ENCODE results near the gene U2AF1L4.

The U2AF1L4 gene

GRCh38 chr19:35739275-35740107 is 5.7 kb downstream of the U2AF1L4 start:
- H3K27ac ChIP-seq (ENCODE audit: low read length, poor library complexity, severe bottlenecking), result no peak overlapping the region
- WGBS, result 90% methylated on average over 26 of the region's 29 CpGs

GRCh38 chr19:35738887-35739229 is 6.4 kb downstream of the U2AF1L4 start:
- Histone ChIP-seq H3K18ac (ENCODE audit: low read depth in 1 of 2, low read length in 2 of 2) (no peak overlapping the region), H3K27me3 (ENCODE audit: control insufficient read depth in 1 of 2, insufficient read depth in 1 of 2, low read length in 2 of 2) (no peaks in the 10 kb centered on the region), H3K36me3 (ENCODE audit: control insufficient read depth in 1 of 2, insufficient read depth in 2 of 2, low read depth in 1 of 2, low read length in 2 of 2) (peaks cover 66 to 69% of the 10 kb centered on the region in 2 experiments), H2BK120ac (ENCODE audit: low read depth, low read length) (no peak overlapping the region), H3K14ac (ENCODE audit: low read length in 2 of 2) (no peak overlapping the region), H3K9me3 (ENCODE audit: control insufficient read depth, low read length) (no peaks in the 10 kb centered on the region), H3K27ac (ENCODE audit: low read length, poor library complexity, severe bottlenecking) (no peak overlapping the region), H2BK12ac (ENCODE audit: low read length in 2 of 2) (no peak overlapping the region), H2AK5ac (ENCODE audit: low read length, severe bottlenecking) (no peak overlapping the region), H4K91ac (ENCODE audit: low read length) (no peak overlapping the region), H2BK5ac (ENCODE audit: low read depth, low read length, poor library complexity, severe bottlenecking) (no peak overlapping the region), H3K23ac (ENCODE audit: low read length in 2 of 2) (no peak overlapping the region), H3K9ac (ENCODE audit: low read length) (no peak overlapping the region), H3K79me1 (replicated peaks; ENCODE audit: low read length, poor library complexity, severe bottlenecking) (peaks cover 27% of the 10 kb centered on the region), H3K4ac (ENCODE audit: low read depth in 1 of 2, low read length in 2 of 2) (no peak overlapping the region), H2BK15ac (ENCODE audit: low read depth, poor library complexity, severe bottlenecking) (no peak overlapping the region), H3K4me2 (ENCODE audit: low read length, poor library complexity, severe bottlenecking) (no peak overlapping the region), H3K4me3 (ENCODE audit: insufficient read depth in 1 of 2, low read depth in 1 of 2, low read length in 2 of 2) (no peak overlapping the region), H2AFZ (ENCODE audit: low read depth, low read length) (no peak overlapping the region), H4K8ac (ENCODE audit: low read length) (no peak overlapping the region), H3K4me1 (ENCODE audit: control insufficient read depth, insufficient read depth, low read depth, low read length) (peaks cover 13% of the 10 kb centered on the region)
- WGBS, result 97% methylated on average over 2 of the region's 2 CpGs
- DNase-seq, result no peak

More at GRCh38 chr19:35739275-35740107, 5.7 kb downstream of the U2AF1L4 start:
- no peak overlapping the region for H3K23ac ChIP-seq (ENCODE audit: low read length in 2 of 2)
- H2BK12ac ChIP-seq (ENCODE audit: low read length in 2 of 2), result no peak overlapping the region
- peak overlapping the region; percentile 83 for H3K4me2 ChIP-seq (ENCODE audit: low read length, poor library complexity, severe bottlenecking)
- H3K4me3 ChIP-seq (ENCODE audit: insufficient read depth in 1 of 2, low read depth in 1 of 2, low read length in 2 of 2), result peak overlapping the region; percentile 65 to 90
- no peak overlapping the region for H2BK5ac ChIP-seq (ENCODE audit: low read depth, low read length, poor library complexity, severe bottlenecking)
- no peak overlapping the region for H3K14ac ChIP-seq (ENCODE audit: low read length in 2 of 2)
- no peak overlapping the region for H4K91ac ChIP-seq (ENCODE audit: low read length)
- H2AFZ ChIP-seq (ENCODE audit: low read depth, low read length), result no peak overlapping the region
- no peak overlapping the region for H2BK120ac ChIP-seq (ENCODE audit: low read depth, low read length)
- peaks cover 29% of the 10 kb centered on the region for H3K79me1 ChIP-seq (replicated peaks; ENCODE audit: low read length, poor library complexity, severe bottlenecking)
- no peak for DNase-seq
- H3K18ac ChIP-seq (ENCODE audit: low read depth in 1 of 2, low read length in 2 of 2), result no peak overlapping the region
- H4K8ac ChIP-seq (ENCODE audit: low read length), result no peak overlapping the region
- H3K9ac ChIP-seq (ENCODE audit: low read length), result peak overlapping the region; percentile 80
- H3K9me3 ChIP-seq (ENCODE audit: control insufficient read depth, low read length), result no peaks in the 10 kb centered on the region
- H2BK15ac ChIP-seq (ENCODE audit: low read depth, poor library complexity, severe bottlenecking), result peak overlapping the region; percentile 94
- H2AK5ac ChIP-seq (ENCODE audit: low read length, severe bottlenecking), result no peak overlapping the region
- H3K4ac ChIP-seq (ENCODE audit: low read depth in 1 of 2, low read length in 2 of 2), result no peak overlapping the region
- peaks cover 17% of the 10 kb centered on the region for H3K4me1 ChIP-seq (ENCODE audit: control insufficient read depth, insufficient read depth, low read depth, low read length)
- no peaks in the 10 kb centered on the region for H3K27me3 ChIP-seq (ENCODE audit: control insufficient read depth in 1 of 2, insufficient read depth in 1 of 2, low read length in 2 of 2)
- peaks cover 63 to 65% of the 10 kb centered on the region in 2 experiments for H3K36me3 ChIP-seq (ENCODE audit: control insufficient read depth in 1 of 2, insufficient read depth in 2 of 2, low read depth in 1 of 2, low read length in 2 of 2)

GRCh38 chr19:35738021-35738886 is 7.0 kb downstream of the U2AF1L4 start:
- H3K18ac ChIP-seq (ENCODE audit: low read depth in 1 of 2, low read length in 2 of 2), result no peak overlapping the region
- H3K27ac ChIP-seq (ENCODE audit: low read length, poor library complexity, severe bottlenecking), result no peak overlapping the region
- peaks cover 28% of the 10 kb centered on the region for H3K79me1 ChIP-seq (replicated peaks; ENCODE audit: low read length, poor library complexity, severe bottlenecking)
- WGBS, result 96% methylated on average over 36 of the region's 37 CpGs
- no peak for DNase-seq
- H2BK5ac ChIP-seq (ENCODE audit: low read depth, low read length, poor library complexity, severe bottlenecking), result no peak overlapping the region
- H3K9me3 ChIP-seq (ENCODE audit: control insufficient read depth, low read length), result no peaks in the 10 kb centered on the region
- no peak overlapping the region for H2AK5ac ChIP-seq (ENCODE audit: low read length, severe bottlenecking)
- H3K14ac ChIP-seq (ENCODE audit: low read length in 2 of 2), result no peak overlapping the region
- H2BK15ac ChIP-seq (ENCODE audit: low read depth, poor library complexity, severe bottlenecking), result no peak overlapping the region
- no peak overlapping the region for H3K9ac ChIP-seq (ENCODE audit: low read length)
- H2AFZ ChIP-seq (ENCODE audit: low read depth, low read length), result no peak overlapping the region
- H3K27me3 ChIP-seq (ENCODE audit: control insufficient read depth in 1 of 2, insufficient read depth in 1 of 2, low read length in 2 of 2), result no peaks in the 10 kb centered on the region
- peaks cover 12% of the 10 kb centered on the region for H3K4me1 ChIP-seq (ENCODE audit: control insufficient read depth, insufficient read depth, low read depth, low read length)
- no peak overlapping the region for H3K23ac ChIP-seq (ENCODE audit: low read length in 2 of 2)
- no peak overlapping the region for H4K91ac ChIP-seq (ENCODE audit: low read length)
- no peak overlapping the region for H4K8ac ChIP-seq (ENCODE audit: low read length)
- no peak overlapping the region for H2BK120ac ChIP-seq (ENCODE audit: low read depth, low read length)
- H2BK12ac ChIP-seq (ENCODE audit: low read length in 2 of 2), result no peak overlapping the region
- no peak overlapping the region for H3K4ac ChIP-seq (ENCODE audit: low read depth in 1 of 2, low read length in 2 of 2)
- H3K4me3 ChIP-seq (ENCODE audit: insufficient read depth in 1 of 2, low read depth in 1 of 2, low read length in 2 of 2), result no peak overlapping the region
- H3K36me3 ChIP-seq (ENCODE audit: control insufficient read depth in 1 of 2, insufficient read depth in 2 of 2, low read depth in 1 of 2, low read length in 2 of 2), result peaks cover 70 to 72% of the 10 kb centered on the region in 2 experiments
- no peak overlapping the region for H3K4me2 ChIP-seq (ENCODE audit: low read length, poor library complexity, severe bottlenecking)

Data from mesenchymal stem cell (in vitro differentiated cells and primary cell).